Pancreas (tissue), 10 donors: ENCODE measurements around the gene CLEC19A. TPM values are rescaled to one million over a fixed set of nuclear protein-coding genes. Genes with fewer than 3 reads are reported as not detected.

Experiments
- ATAC-seq, 4 donors: fragments of 200-7000 bp; cut with Tn5 transposase; one replicate each; pipeline versions ENCODE4 v1.8.0 to v1.9.1; 2020; ENCODE audit warnings: mild to moderate bottlenecking in 4 of 4, moderate library complexity in 4 of 4
- DNase-seq, 6 donors: peaks; one replicate each; pipeline ENCODE4 v3.0.0-alpha.2; 2020
- FAIRE-seq: peaks from 2 replicates; lab custom pipeline; 2012; peaks lifted over from hg19 to GRCh38; lab: Jason Lieb, UNC
- H3K27ac ChIP-seq, 4 donors: fragments of 200-600 bp; sonication (generic); 1 replicate in 3 of 4; 2 replicates in 1 of 4; pipeline versions ENCODE4 v1.5.0 to v1.8.0; 2020
- H3K27me3 ChIP-seq, 4 donors: fragments of 200-600 bp; one replicate each; pipeline ENCODE4 v1.8.0; 2021
- H3K36me3 ChIP-seq, 3 donors: fragments of 200-600 bp; sonication (generic) in 1 of 3; one replicate each; pipeline versions ENCODE4 v1.5.0 to v1.8.0; 2020 to 2021
- H3K4me1 ChIP-seq, 3 donors: fragments of 200-600 bp; one replicate each; pipeline ENCODE4 v1.8.0; 2021
- H3K4me3 ChIP-seq, 4 donors: fragments of 200-600 bp; sonication (generic) in 2 of 4; one replicate each; pipeline versions ENCODE4 v1.5.0 to v1.8.0; 2020 to 2021
- H3K9me3 ChIP-seq, 4 donors: fragments of 200-600 bp; one replicate each; pipeline ENCODE4 v1.8.0; 2021
- WGBS, 2 donors: extraction: QIAGEN DNeasy Blood & Tissue Kit; methylation state at CpG; one replicate each; pipeline ENCODE4 v1.1.7; 2013; 5-methylcytosine and 5-hydroxymethylcytosine counted together
- intact Hi-C, 3 donors: fragments of 100-400 bp; cut with DNase I; formaldehyde crosslinking; loops; one replicate each; pipeline versions ENCODE4 v1.11.1 to v1.14.2; 2022
- polyA plus RNA-seq, 2 donors: library from polyadenylated mRNA; stranded (reverse); fragments of 200-250 nt; gene quantifications; one replicate each; pipeline ENCODE4 v1.2.3, GENCODE V29; 2013
- total RNA-seq, 6 donors: library from RNA; stranded (reverse); fragmentation: NEBNext Ultra II Directional in 4 of 6; extraction: Animal tissue kit (Norgen Biotek cat#: 25700) in 4 of 6; gene quantifications; one replicate each; pipeline versions ENCODE4 v1.2.1 to v1.2.4, GENCODE V29; 2021 to 2023
- TF ChIP-seq, protein P1 (sequence below), 4 donors: fragments of 200-600 bp; sonication (generic) in 3 of 4; IDR thresholded peaks; one replicate each; pipeline versions ENCODE4 v1.5.0 to v1.8.0; 2021; ENCODE audit warnings: antibody characterized with exemption in 4 of 4
- donor health status: healthy with polysubstance abuse.
- donor health status: DM: no; HTN: no; CAD: no; lungs with moderate emphysema.
- donor health status: DM: no; HTN: no; CAD: no.
- donor health status: control.
- donor health status: control.
- donor health status: Bipolar disorder and iron deficiency.
- donor health status: DM: yes; HTN: yes; CAD: no.
- donor health status: DM: no; HTN: no; CAD: no.
- donor health status: DM: no; HTN: no; CAD: no.
- donor health status: DM: yes; HTN: yes; CAD: no.

Gene CLEC19A
- total RNA-seq (under 1 TPM in 1 of 6 donors, not detected in 5; 0.09 TPM), polyA plus RNA-seq (not detected)

DNA sequence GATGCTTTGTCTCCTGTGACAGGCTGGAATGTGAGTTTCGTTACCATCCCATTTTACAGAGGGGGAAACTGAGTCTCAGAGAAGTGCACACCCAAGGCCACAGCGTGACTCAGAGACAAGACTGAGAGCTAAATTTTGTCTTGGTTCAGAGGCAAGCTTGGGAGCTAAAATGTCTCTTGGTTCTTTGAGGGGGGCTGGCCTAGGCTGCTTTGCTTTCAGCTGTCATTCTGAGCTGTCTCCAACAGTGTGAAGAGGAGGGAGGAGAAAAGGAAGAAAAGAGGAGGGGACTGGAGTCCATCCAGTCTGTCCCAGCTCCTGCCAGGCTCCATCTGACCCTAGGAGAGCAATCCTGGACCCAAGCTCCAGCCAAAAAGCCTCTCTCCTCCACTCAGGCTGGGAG lies at the start of gene CLEC19A:
CLEC19A (plus strand) TSS at position 301 of the 400 bp plus-strand sequence. CDS start 121 bp downstream, outside the sequence.
- TF ChIP-seq, protein P1, sequence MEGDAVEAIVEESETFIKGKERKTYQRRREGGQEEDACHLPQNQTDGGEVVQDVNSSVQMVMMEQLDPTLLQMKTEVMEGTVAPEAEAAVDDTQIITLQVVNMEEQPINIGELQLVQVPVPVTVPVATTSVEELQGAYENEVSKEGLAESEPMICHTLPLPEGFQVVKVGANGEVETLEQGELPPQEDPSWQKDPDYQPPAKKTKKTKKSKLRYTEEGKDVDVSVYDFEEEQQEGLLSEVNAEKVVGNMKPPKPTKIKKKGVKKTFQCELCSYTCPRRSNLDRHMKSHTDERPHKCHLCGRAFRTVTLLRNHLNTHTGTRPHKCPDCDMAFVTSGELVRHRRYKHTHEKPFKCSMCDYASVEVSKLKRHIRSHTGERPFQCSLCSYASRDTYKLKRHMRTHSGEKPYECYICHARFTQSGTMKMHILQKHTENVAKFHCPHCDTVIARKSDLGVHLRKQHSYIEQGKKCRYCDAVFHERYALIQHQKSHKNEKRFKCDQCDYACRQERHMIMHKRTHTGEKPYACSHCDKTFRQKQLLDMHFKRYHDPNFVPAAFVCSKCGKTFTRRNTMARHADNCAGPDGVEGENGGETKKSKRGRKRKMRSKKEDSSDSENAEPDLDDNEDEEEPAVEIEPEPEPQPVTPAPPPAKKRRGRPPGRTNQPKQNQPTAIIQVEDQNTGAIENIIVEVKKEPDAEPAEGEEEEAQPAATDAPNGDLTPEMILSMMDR (IDR thresholded peaks at IDR 0.05), result no peak
- no peak for DNase-seq
- WGBS, 2 donors, result 61 to 70% methylated on average over 2 of the region's 2 CpGs

DNA sequence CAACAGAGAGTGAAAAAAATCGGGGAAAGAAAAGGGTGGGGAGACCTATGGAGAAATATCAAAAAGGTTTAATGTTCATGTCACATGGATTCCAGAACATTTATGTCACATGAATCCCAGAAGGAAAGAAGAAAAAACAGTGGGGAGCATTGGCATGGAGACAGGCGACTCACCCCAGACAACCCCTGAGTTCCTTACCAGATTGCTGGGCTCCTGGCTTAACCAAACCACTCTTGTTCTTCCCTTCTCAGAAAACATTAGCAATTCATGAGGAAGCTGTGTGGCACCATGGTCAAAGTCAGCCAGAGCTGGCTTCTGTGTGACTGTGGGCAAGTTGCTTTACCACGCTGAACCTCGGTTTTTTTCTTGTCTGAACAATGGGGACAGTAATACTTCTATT lies 49.6 kb upstream of the CLEC19A start:
- H3K27ac ChIP-seq, result no peak overlapping the region
- no peak for FAIRE-seq
- H3K4me3 ChIP-seq, result no peak overlapping the region
- no peak for ATAC-seq
- no peaks in the 10 kb centered on the region for H3K27me3 ChIP-seq
- no peaks in the 10 kb centered on the region for H3K36me3 ChIP-seq
- TF ChIP-seq, protein P1 (IDR thresholded peaks at IDR 0.05), result no peak
- H3K9me3 ChIP-seq, result no peaks in the 10 kb centered on the region
- intact Hi-C loops, result no loop called here
- H3K4me1 ChIP-seq, result no peaks in the 10 kb centered on the region
- WGBS, 2 donors, result 88 to 95% methylated on average over 4 of the region's 4 CpGs
- DNase-seq, result no peak

More for the DNA sequence above, at the start of gene CLEC19A:
- Histone ChIP-seq H3K4me1 (no peaks in the 10 kb centered on the region), H3K9me3 (no peaks in the 10 kb centered on the region), H3K27me3 (no peaks in the 10 kb centered on the region), H3K36me3 (no peaks in the 10 kb centered on the region), H3K27ac (no peak within 1 kb of the TSS), H3K4me3 (no peak within 1 kb of the TSS)
- FAIRE-seq (no peak), ATAC-seq (no peak)
- intact Hi-C loops, result no loop called here

DNA sequence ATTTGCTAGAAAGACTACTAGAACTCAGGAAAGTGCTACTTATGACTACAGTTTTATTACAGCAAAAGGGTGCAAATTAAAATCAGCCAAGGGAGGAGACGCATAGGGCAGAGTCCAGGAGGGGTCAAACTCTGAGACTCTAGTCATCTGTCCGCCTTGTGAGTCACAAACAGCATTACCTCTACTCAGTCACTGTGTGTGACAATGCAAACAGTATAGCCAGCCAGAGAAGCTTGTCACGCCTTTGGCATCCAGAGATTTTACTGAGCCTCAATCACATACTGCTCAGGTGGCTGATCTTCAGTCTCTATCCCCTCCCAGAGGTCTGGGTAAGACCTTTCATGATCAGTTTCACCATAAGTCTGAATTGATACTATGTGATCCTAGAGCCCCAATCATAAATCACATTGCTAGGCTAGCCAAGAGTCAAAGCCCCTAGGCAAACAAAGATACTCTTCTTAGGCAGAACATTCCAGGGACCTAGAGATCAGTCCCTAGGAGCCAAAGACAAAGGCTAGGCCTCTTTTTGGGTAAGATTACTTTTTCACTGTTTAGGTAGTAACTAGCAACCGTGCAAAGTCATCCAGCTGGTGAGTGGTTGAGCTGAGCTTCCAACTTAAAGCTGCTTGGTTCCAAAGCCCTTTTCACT lies 48.8 kb upstream of the CLEC19A start:
- TF ChIP-seq, protein P1 (IDR thresholded peaks at IDR 0.05), result no peak
- H3K27me3 ChIP-seq, result no peaks in the 10 kb centered on the region
- peak in 2 of 4 donors; percentile 17 to 65 for ATAC-seq
- no peaks in the 10 kb centered on the region for H3K4me1 ChIP-seq
- no peaks in the 10 kb centered on the region for H3K9me3 ChIP-seq
- intact Hi-C loops, result no loop called here
- no peaks in the 10 kb centered on the region for H3K36me3 ChIP-seq
- H3K27ac ChIP-seq, result no peak overlapping the region
- FAIRE-seq, result no peak
- H3K4me3 ChIP-seq, result no peak overlapping the region
- 65 to 87% methylated on average over 4 of the region's 4 CpGs for WGBS, 2 donors
- no peak for DNase-seq

DNA sequence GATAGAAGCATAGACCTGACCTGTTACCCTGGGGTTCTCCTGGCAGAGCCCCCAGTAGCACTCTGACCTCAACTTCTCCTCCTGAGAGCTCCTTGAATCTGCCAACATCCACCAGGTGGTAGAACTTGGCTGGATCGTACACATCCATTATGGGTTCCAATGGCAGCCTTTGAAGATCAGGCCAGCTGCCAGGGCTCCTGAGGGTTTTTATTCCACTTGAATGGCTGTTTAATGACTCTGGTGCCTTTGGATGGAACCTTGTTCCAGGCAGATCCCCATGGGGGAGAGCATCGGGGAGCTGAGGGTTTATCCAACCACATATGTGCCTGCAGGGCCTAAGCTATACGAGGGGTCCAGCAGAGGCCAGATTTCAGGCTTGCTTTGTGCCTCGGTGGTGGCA lies 47.1 kb upstream of the CLEC19A start:
- H3K36me3 ChIP-seq, result no peaks in the 10 kb centered on the region
- H3K27me3 ChIP-seq, result no peaks in the 10 kb centered on the region
- H3K4me3 ChIP-seq, result no peak overlapping the region
- no peak for FAIRE-seq
- no peak overlapping the region for H3K27ac ChIP-seq
- TF ChIP-seq, protein P1 (IDR thresholded peaks at IDR 0.05), result no peak
- no peak for ATAC-seq
- H3K9me3 ChIP-seq, result no peaks in the 10 kb centered on the region
- intact Hi-C loops, result no loop called here
- no peak for DNase-seq
- whole genome bisulfite sequencing, 2 donors, result 81 to 87% methylated on average over 4 of the region's 4 CpGs
- H3K4me1 ChIP-seq, result no peaks in the 10 kb centered on the region

DNA sequence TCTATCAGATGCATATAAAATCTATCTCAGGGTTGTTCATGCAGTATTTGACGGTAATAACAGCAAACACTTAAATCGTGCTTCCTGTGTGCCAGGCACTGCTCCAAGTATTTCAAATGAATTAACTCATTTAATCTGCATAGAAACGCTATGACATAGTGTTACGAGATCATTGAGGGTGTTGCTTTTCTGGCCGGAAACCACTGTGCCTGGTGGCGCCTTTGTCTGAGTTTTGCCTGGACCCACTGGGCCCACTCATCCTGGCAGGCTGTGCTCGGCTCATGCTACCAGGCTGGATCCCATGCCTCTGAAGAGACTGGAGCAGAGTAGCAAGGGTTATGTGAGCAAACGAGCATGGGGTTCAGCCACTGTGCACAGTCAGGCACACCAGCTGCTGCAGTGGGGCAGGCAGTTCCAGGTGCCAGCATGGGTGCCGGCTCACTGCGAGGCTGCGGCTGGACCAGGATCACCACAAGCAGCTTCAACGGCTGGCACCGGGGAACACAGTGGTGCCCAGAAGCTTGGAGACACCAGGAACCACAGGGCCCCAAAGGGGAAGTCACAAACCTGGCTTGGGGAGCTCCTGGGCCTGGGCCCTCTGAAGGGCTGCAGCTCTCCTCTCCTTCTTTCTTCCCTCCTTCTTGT lies 45.9 kb upstream of the CLEC19A start:
- 87 to 91% methylated on average over 13 of the region's 13 CpGs for WGBS, 2 donors
- TF ChIP-seq, protein P1 (IDR thresholded peaks at IDR 0.05), result no peak

More for the DNA sequence above, 45.9 kb upstream of the CLEC19A start:
- ATAC-seq (no peak), DNase-seq (peak in 1 of 6 donors; percentile 48), FAIRE-seq (no peak)
- H3K36me3 ChIP-seq, result no peaks in the 10 kb centered on the region
- no peaks in the 10 kb centered on the region for H3K27me3 ChIP-seq
- intact Hi-C loops, result no loop called here
- H3K9me3 ChIP-seq, result no peaks in the 10 kb centered on the region
- no peaks in the 10 kb centered on the region for H3K4me1 ChIP-seq
- no peak overlapping the region for H3K4me3 ChIP-seq
- H3K27ac ChIP-seq, result no peak overlapping the region
